ENCODE data around the gene FCMR.

FCMR gene

GRCh38 chr1:206868264-206868663 lies 53.5 kb downstream of the FCMR start:
- H3K36me3 ChIP-seq (ENCODE audit: control insufficient read depth, insufficient read depth, low read length), result no peaks in the 10 kb centered on the region
- WGBS, 2 experiments (ENCODE audit: insufficient coverage in 2 of 2), result no CpG with 5 or more reads among the region's 1 CpG
- peaks cover 6% of the 10 kb centered on the region for H3K4me1 ChIP-seq (ENCODE audit: control insufficient read depth, insufficient read depth, low read length, poor library complexity, severe bottlenecking)
- H3K4me3 ChIP-seq (ENCODE audit: extremely low read depth, insufficient read depth, low read length, poor library complexity, severe bottlenecking), result no peak overlapping the region
- peaks cover 14% of the 10 kb centered on the region for H3K9me3 ChIP-seq (ENCODE audit: control insufficient read depth, low read length)
- H3K27ac ChIP-seq (ENCODE audit: low read depth, low read length, severe bottlenecking), result no peak overlapping the region

- Histone ChIP-seq H3K4me1 (ENCODE audit: control insufficient read depth, insufficient read depth, low read length, poor library complexity, severe bottlenecking) (peaks cover 6% of the 10 kb centered on the region), H3K9me3 (ENCODE audit: control insufficient read depth, low read length) (peaks cover 11% of the 10 kb centered on the region), H3K27ac (ENCODE audit: low read depth, low read length, severe bottlenecking) (no peak overlapping the region), H3K36me3 (ENCODE audit: control insufficient read depth, insufficient read depth, low read length) (no peaks in the 10 kb centered on the region), H3K4me3 (ENCODE audit: extremely low read depth, insufficient read depth, low read length, poor library complexity, severe bottlenecking) (no peak overlapping the region)
These were observed 54.0 kb downstream of the FCMR start for GRCh38 chr1:206867716-206868115.

GRCh38 chr1:206867239-206867638 lies 54.5 kb downstream of the FCMR start:
- H3K36me3 ChIP-seq (ENCODE audit: control insufficient read depth, insufficient read depth, low read length), result no peaks in the 10 kb centered on the region
- H3K4me1 ChIP-seq (ENCODE audit: control insufficient read depth, insufficient read depth, low read length, poor library complexity, severe bottlenecking), result peaks cover 6% of the 10 kb centered on the region
- 90% methylated on average over 1 of the region's 1 CpG; no CpG with 5 or more reads in 1 of the 2 experiments for WGBS, 2 experiments (ENCODE audit: insufficient coverage in 2 of 2)
- H3K9me3 ChIP-seq (ENCODE audit: control insufficient read depth, low read length), result peaks cover 6% of the 10 kb centered on the region
- H3K27ac ChIP-seq (ENCODE audit: low read depth, low read length, severe bottlenecking), result no peak overlapping the region
- no peak overlapping the region for H3K4me3 ChIP-seq (ENCODE audit: extremely low read depth, insufficient read depth, low read length, poor library complexity, severe bottlenecking)

GRCh38 chr1:206866062-206866461 lies 55.7 kb downstream of the FCMR start:
- no peak overlapping the region for H3K4me3 ChIP-seq (ENCODE audit: extremely low read depth, insufficient read depth, low read length, poor library complexity, severe bottlenecking)
- H3K27ac ChIP-seq (ENCODE audit: low read depth, low read length, severe bottlenecking), result no peak overlapping the region
- no peaks in the 10 kb centered on the region for H3K9me3 ChIP-seq (ENCODE audit: control insufficient read depth, low read length)
- H3K36me3 ChIP-seq (ENCODE audit: control insufficient read depth, insufficient read depth, low read length), result no peaks in the 10 kb centered on the region
- peaks cover 6% of the 10 kb centered on the region for H3K4me1 ChIP-seq (ENCODE audit: control insufficient read depth, insufficient read depth, low read length, poor library complexity, severe bottlenecking)
- no CpG with 5 or more reads among the region's 2 CpGs for WGBS, 2 experiments (ENCODE audit: insufficient coverage in 2 of 2)

GRCh38 chr1:206864939-206865671 lies 56.6 kb downstream of the FCMR start, which contains the start of gene IL20:
IL20 (plus strand) TSS chr1:206865623; CDS start chr1:206865853, 230 bp downstream.
- Histone ChIP-seq H3K4me1 (ENCODE audit: control insufficient read depth, insufficient read depth, low read length, poor library complexity, severe bottlenecking) (peaks cover 6% of the 10 kb centered on the region), H3K4me3 (ENCODE audit: extremely low read depth, insufficient read depth, low read length, poor library complexity, severe bottlenecking) (no peak within 1 kb of the TSS), H3K9me3 (ENCODE audit: control insufficient read depth, low read length) (no peaks in the 10 kb centered on the region), H3K27ac (ENCODE audit: low read depth, low read length, severe bottlenecking) (no peak within 1 kb of the TSS), H3K36me3 (ENCODE audit: control insufficient read depth, insufficient read depth, low read length) (no peaks in the 10 kb centered on the region)
- 54 to 60% methylated on average over 16 of the region's 19 CpGs for WGBS, 2 experiments (ENCODE audit: insufficient coverage in 2 of 2)

- Histone ChIP-seq H3K4me1 (ENCODE audit: control insufficient read depth, insufficient read depth, low read length, poor library complexity, severe bottlenecking) (peaks cover 12% of the 10 kb centered on the region), H3K4me3 (ENCODE audit: extremely low read depth, insufficient read depth, low read length, poor library complexity, severe bottlenecking) (no peak overlapping the region), H3K27ac (ENCODE audit: low read depth, low read length, severe bottlenecking) (no peak overlapping the region), H3K36me3 (ENCODE audit: control insufficient read depth, insufficient read depth, low read length) (no peaks in the 10 kb centered on the region), H3K9me3 (ENCODE audit: control insufficient read depth, low read length) (no peaks in the 10 kb centered on the region)
- 88% methylated on average over 1 of the region's 1 CpG for WGBS, 2 experiments (ENCODE audit: insufficient coverage in 2 of 2)
These were observed 58.5 kb downstream of the FCMR start for GRCh38 chr1:206863266-206863665.

GRCh38 chr1:206860165-206860564 lies 61.6 kb downstream of the FCMR start:
- 88 to 97% methylated on average over 2 to 3 of the region's 4 CpGs for WGBS, 2 experiments (ENCODE audit: insufficient coverage in 2 of 2)
- no peaks in the 10 kb centered on the region for H3K36me3 ChIP-seq (ENCODE audit: control insufficient read depth, insufficient read depth, low read length)
- no peak overlapping the region for H3K4me3 ChIP-seq (ENCODE audit: extremely low read depth, insufficient read depth, low read length, poor library complexity, severe bottlenecking)
- peaks cover 5% of the 10 kb centered on the region for H3K4me1 ChIP-seq (ENCODE audit: control insufficient read depth, insufficient read depth, low read length, poor library complexity, severe bottlenecking)
- H3K27ac ChIP-seq (ENCODE audit: low read depth, low read length, severe bottlenecking), result no peak overlapping the region
- H3K9me3 ChIP-seq (ENCODE audit: control insufficient read depth, low read length), result no peaks in the 10 kb centered on the region

GRCh38 chr1:206859082-206859521 lies 62.6 kb downstream of the FCMR start:
- peaks cover 5% of the 10 kb centered on the region for H3K4me1 ChIP-seq (ENCODE audit: control insufficient read depth, insufficient read depth, low read length, poor library complexity, severe bottlenecking)
- H3K4me3 ChIP-seq (ENCODE audit: extremely low read depth, insufficient read depth, low read length, poor library complexity, severe bottlenecking), result no peak overlapping the region
- H3K36me3 ChIP-seq (ENCODE audit: control insufficient read depth, insufficient read depth, low read length), result no peaks in the 10 kb centered on the region
- H3K9me3 ChIP-seq (ENCODE audit: control insufficient read depth, low read length), result no peaks in the 10 kb centered on the region
- 88 to 95% methylated on average over 5 of the region's 5 CpGs for WGBS, 2 experiments (ENCODE audit: insufficient coverage in 2 of 2)
- H3K27ac ChIP-seq (ENCODE audit: low read depth, low read length, severe bottlenecking), result no peak overlapping the region

GRCh38 chr1:206856674-206857464 lies 64.9 kb downstream of the FCMR start:
- Histone ChIP-seq H3K4me3 (ENCODE audit: extremely low read depth, insufficient read depth, low read length, poor library complexity, severe bottlenecking) (no peak overlapping the region), H3K4me1 (ENCODE audit: control insufficient read depth, insufficient read depth, low read length, poor library complexity, severe bottlenecking) (peaks cover 5% of the 10 kb centered on the region), H3K36me3 (ENCODE audit: control insufficient read depth, insufficient read depth, low read length) (no peaks in the 10 kb centered on the region), H3K27ac (ENCODE audit: low read depth, low read length, severe bottlenecking) (no peak overlapping the region), H3K9me3 (ENCODE audit: control insufficient read depth, low read length) (peaks cover 2% of the 10 kb centered on the region)
- WGBS, 2 experiments (ENCODE audit: insufficient coverage in 2 of 2), result 92% methylated on average over 4 of the region's 5 CpGs

- Histone ChIP-seq H3K4me1 (ENCODE audit: control insufficient read depth, insufficient read depth, low read length, poor library complexity, severe bottlenecking) (peaks cover 5% of the 10 kb centered on the region), H3K36me3 (ENCODE audit: control insufficient read depth, insufficient read depth, low read length) (no peaks in the 10 kb centered on the region), H3K27ac (ENCODE audit: low read depth, low read length, severe bottlenecking) (no peak overlapping the region), H3K9me3 (ENCODE audit: control insufficient read depth, low read length) (peaks cover 2% of the 10 kb centered on the region), H3K4me3 (ENCODE audit: extremely low read depth, insufficient read depth, low read length, poor library complexity, severe bottlenecking) (no peak overlapping the region)
- 92 to 100% methylated on average over 2 of the region's 2 CpGs for WGBS, 2 experiments (ENCODE audit: insufficient coverage in 2 of 2)
These were observed 65.9 kb downstream of the FCMR start for GRCh38 chr1:206855859-206856258.
